Measurements from ENCODE around the gene PRKN.

The PRKN gene

DNA sequence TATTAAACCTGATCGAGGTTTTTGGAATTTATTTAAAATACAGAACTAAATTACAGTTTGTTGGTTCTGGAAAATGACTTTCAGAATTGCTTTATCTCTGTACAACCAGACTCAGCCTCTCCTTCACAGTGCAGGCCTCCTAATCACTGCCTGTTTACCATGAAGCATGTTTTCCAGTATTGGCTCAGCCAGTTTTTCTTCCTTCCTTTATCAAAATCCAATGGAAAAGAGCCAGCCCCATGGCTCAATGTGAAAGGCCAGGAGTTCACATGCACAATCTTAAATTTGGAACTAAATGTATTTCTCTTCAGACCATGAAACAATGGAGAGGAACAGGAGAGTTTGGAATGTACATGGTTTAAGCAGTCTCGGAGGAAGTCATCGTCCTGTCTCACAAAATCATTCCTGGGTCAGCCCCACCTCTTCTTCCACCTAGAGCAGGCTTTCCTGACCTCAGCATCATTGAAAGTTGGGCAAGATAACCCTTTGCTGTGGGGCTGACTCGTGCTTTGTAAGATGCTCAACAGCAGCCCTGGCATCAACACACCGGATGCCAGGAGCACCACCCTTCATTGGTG lies 772.8 kb downstream of the PRKN start:
- no peak for DNase-seq
- no peaks in the 10 kb centered on the region for H3K36me3 ChIP-seq (ENCODE audit: control insufficient read depth, insufficient read depth, low read length)
- no peak overlapping the region for H3K27ac ChIP-seq (ENCODE audit: insufficient read depth, low read length, poor library complexity, severe bottlenecking)
- no peaks in the 10 kb centered on the region for H3K9me3 ChIP-seq (ENCODE audit: control insufficient read depth, low read length)
- H3K4me1 ChIP-seq (ENCODE audit: control insufficient read depth, insufficient read depth, low read length, poor library complexity, severe bottlenecking) = no peaks in the 10 kb centered on the region
- no peak overlapping the region for H3K4me3 ChIP-seq (ENCODE audit: insufficient read depth, low read depth, low read length, poor library complexity, severe bottlenecking)
- H3K27me3 ChIP-seq (replicated peaks; ENCODE audit: control insufficient read depth, insufficient read depth, low read length, poor library complexity, severe bottlenecking) = no peaks in the 10 kb centered on the region

DNA sequence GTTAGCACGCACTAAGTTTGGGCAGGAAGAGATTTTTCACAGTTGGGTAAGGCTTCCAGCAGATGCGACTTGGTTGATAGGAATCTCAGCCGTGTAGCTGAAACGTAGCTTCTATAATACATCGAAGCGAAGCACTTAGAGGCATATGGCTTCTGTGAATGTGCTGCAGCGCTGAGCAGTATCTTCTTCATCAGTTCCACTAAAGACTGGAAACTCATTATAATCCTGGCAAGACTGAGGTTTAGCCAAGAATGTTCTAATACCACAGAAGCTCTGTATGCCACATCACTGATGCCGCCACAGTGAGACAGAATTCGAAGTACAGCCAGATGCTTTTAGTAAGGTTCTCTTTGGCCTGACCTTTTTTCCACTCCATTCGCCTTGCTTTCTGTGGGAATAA lies 773.5 kb downstream of the PRKN start:
- no peaks in the 10 kb centered on the region for H3K4me1 ChIP-seq (ENCODE audit: control insufficient read depth, insufficient read depth, low read length, poor library complexity, severe bottlenecking)
- no peak overlapping the region for H3K27ac ChIP-seq (ENCODE audit: insufficient read depth, low read length, poor library complexity, severe bottlenecking)
- H3K27me3 ChIP-seq (replicated peaks; ENCODE audit: control insufficient read depth, insufficient read depth, low read length, poor library complexity, severe bottlenecking) = no peaks in the 10 kb centered on the region
- no peak for DNase-seq
- H3K4me3 ChIP-seq (ENCODE audit: insufficient read depth, low read depth, low read length, poor library complexity, severe bottlenecking) = no peak overlapping the region
- H3K36me3 ChIP-seq (ENCODE audit: control insufficient read depth, insufficient read depth, low read length) = no peaks in the 10 kb centered on the region
- no peaks in the 10 kb centered on the region for H3K9me3 ChIP-seq (ENCODE audit: control insufficient read depth, low read length)

- H3K4me1 ChIP-seq (ENCODE audit: control insufficient read depth, insufficient read depth, low read length, poor library complexity, severe bottlenecking) = no peaks in the 10 kb centered on the region
- H3K4me3 ChIP-seq (ENCODE audit: insufficient read depth, low read depth, low read length, poor library complexity, severe bottlenecking) = no peak overlapping the region
- DNase-seq = no peak
- no peaks in the 10 kb centered on the region for H3K9me3 ChIP-seq (ENCODE audit: control insufficient read depth, low read length)
- H3K36me3 ChIP-seq (ENCODE audit: control insufficient read depth, insufficient read depth, low read length) = no peaks in the 10 kb centered on the region
- H3K27ac ChIP-seq (ENCODE audit: insufficient read depth, low read length, poor library complexity, severe bottlenecking) = no peak overlapping the region
- no peaks in the 10 kb centered on the region for H3K27me3 ChIP-seq (replicated peaks; ENCODE audit: control insufficient read depth, insufficient read depth, low read length, poor library complexity, severe bottlenecking)
These were observed 776.4 kb downstream of the PRKN start for GRCh38 chr6:161951126-161951525.

DNA sequence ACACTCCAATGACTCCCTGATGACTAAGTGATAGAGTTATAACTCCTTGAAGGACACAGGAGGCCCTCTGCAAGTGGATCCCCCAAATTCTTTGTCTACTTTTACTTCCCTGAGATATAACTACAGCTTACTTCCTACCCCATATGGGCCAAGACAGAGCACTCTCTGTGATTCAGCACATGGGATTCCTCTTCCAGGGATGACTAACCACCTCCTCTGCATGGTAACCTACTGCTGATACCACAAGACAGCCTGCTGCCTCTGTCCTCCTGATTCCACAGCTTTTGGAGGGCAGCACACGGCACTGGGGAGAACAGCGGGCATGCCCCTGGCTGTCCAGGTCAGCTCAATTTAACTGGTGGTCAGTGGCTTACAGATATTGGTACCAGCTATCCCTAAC lies 778.0 kb downstream of the PRKN start:
- Histone ChIP-seq H3K36me3 (ENCODE audit: control insufficient read depth, insufficient read depth, low read length) (no peaks in the 10 kb centered on the region), H3K4me1 (ENCODE audit: control insufficient read depth, insufficient read depth, low read length, poor library complexity, severe bottlenecking) (no peaks in the 10 kb centered on the region), H3K9me3 (ENCODE audit: control insufficient read depth, low read length) (no peaks in the 10 kb centered on the region), H3K4me3 (ENCODE audit: insufficient read depth, low read depth, low read length, poor library complexity, severe bottlenecking) (no peak overlapping the region), H3K27ac (ENCODE audit: insufficient read depth, low read length, poor library complexity, severe bottlenecking) (no peak overlapping the region), H3K27me3 (replicated peaks; ENCODE audit: control insufficient read depth, insufficient read depth, low read length, poor library complexity, severe bottlenecking) (no peaks in the 10 kb centered on the region)
- no peak for DNase-seq

DNA sequence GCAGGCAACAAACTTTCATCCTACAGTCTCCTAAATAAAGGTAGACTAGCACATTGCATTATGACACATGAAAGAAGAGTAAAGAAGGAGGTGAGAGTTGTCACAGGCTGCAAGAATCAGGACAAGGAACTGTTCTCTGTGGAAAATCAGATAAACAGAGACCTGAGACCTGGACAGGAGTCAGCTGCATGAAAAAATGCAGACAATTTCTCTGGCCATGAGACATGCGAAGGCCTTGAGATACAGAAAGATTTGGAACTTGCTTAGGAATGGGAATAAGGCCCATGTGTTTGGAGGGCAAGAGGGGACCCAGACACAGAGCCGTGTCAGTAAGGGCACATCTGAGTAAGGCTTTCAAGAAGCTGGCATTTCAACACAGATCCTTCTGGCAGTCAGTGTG lies 779.1 kb downstream of the PRKN start:
- Histone ChIP-seq H3K27me3 (replicated peaks; ENCODE audit: control insufficient read depth, insufficient read depth, low read length, poor library complexity, severe bottlenecking) (no peaks in the 10 kb centered on the region), H3K9me3 (ENCODE audit: control insufficient read depth, low read length) (no peaks in the 10 kb centered on the region), H3K4me1 (ENCODE audit: control insufficient read depth, insufficient read depth, low read length, poor library complexity, severe bottlenecking) (no peaks in the 10 kb centered on the region), H3K36me3 (ENCODE audit: control insufficient read depth, insufficient read depth, low read length) (no peaks in the 10 kb centered on the region), H3K27ac (ENCODE audit: insufficient read depth, low read length, poor library complexity, severe bottlenecking) (no peak overlapping the region), H3K4me3 (ENCODE audit: insufficient read depth, low read depth, low read length, poor library complexity, severe bottlenecking) (no peak overlapping the region)
- DNase-seq = no peak

- Histone ChIP-seq H3K9me3 (ENCODE audit: control insufficient read depth, low read length) (no peaks in the 10 kb centered on the region), H3K4me1 (ENCODE audit: control insufficient read depth, insufficient read depth, low read length, poor library complexity, severe bottlenecking) (no peaks in the 10 kb centered on the region), H3K27ac (ENCODE audit: insufficient read depth, low read length, poor library complexity, severe bottlenecking) (no peak overlapping the region), H3K4me3 (ENCODE audit: insufficient read depth, low read depth, low read length, poor library complexity, severe bottlenecking) (no peak overlapping the region), H3K27me3 (replicated peaks; ENCODE audit: control insufficient read depth, insufficient read depth, low read length, poor library complexity, severe bottlenecking) (no peaks in the 10 kb centered on the region), H3K36me3 (ENCODE audit: control insufficient read depth, insufficient read depth, low read length) (no peaks in the 10 kb centered on the region)
- no peak for DNase-seq
These were observed 780.2 kb downstream of the PRKN start for GRCh38 chr6:161947371-161947770.

DNA sequence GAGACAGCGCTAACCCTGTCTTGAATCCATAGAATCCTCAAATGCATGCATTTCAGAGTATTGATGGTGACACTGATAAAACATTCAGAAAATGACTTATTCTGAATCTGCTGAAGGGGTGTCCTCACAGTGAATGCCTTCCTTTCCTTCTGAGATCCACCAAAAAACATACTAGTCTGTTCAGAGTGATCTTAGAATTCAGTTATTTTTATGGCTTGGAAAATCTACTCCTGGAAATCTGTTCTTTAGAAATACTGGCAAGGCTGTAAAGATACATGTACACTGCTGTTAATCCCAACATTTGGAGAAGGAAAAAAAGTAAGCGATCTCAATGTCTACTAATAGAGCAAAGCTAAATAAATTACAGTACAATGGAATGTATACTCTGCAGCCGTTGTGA lies 781.1 kb downstream of the PRKN start:
- no peaks in the 10 kb centered on the region for H3K9me3 ChIP-seq (ENCODE audit: control insufficient read depth, low read length)
- no peaks in the 10 kb centered on the region for H3K27me3 ChIP-seq (replicated peaks; ENCODE audit: control insufficient read depth, insufficient read depth, low read length, poor library complexity, severe bottlenecking)
- H3K4me3 ChIP-seq (ENCODE audit: insufficient read depth, low read depth, low read length, poor library complexity, severe bottlenecking) = no peak overlapping the region
- H3K27ac ChIP-seq (ENCODE audit: insufficient read depth, low read length, poor library complexity, severe bottlenecking) = no peak overlapping the region
- no peaks in the 10 kb centered on the region for H3K36me3 ChIP-seq (ENCODE audit: control insufficient read depth, insufficient read depth, low read length)
- no peaks in the 10 kb centered on the region for H3K4me1 ChIP-seq (ENCODE audit: control insufficient read depth, insufficient read depth, low read length, poor library complexity, severe bottlenecking)
- no peak for DNase-seq

- DNase-seq = no peak
- H3K27me3 ChIP-seq (replicated peaks; ENCODE audit: control insufficient read depth, insufficient read depth, low read length, poor library complexity, severe bottlenecking) = no peaks in the 10 kb centered on the region
- H3K4me3 ChIP-seq (ENCODE audit: insufficient read depth, low read depth, low read length, poor library complexity, severe bottlenecking) = no peak overlapping the region
- no peaks in the 10 kb centered on the region for H3K4me1 ChIP-seq (ENCODE audit: control insufficient read depth, insufficient read depth, low read length, poor library complexity, severe bottlenecking)
- H3K27ac ChIP-seq (ENCODE audit: insufficient read depth, low read length, poor library complexity, severe bottlenecking) = no peak overlapping the region
- H3K36me3 ChIP-seq (ENCODE audit: control insufficient read depth, insufficient read depth, low read length) = no peaks in the 10 kb centered on the region
- no peaks in the 10 kb centered on the region for H3K9me3 ChIP-seq (ENCODE audit: control insufficient read depth, low read length)
These were observed 784.0 kb downstream of the PRKN start for GRCh38 chr6:161943561-161943960.

- no peak overlapping the region for H3K27ac ChIP-seq (ENCODE audit: insufficient read depth, low read length, poor library complexity, severe bottlenecking)
- H3K4me1 ChIP-seq (ENCODE audit: control insufficient read depth, insufficient read depth, low read length, poor library complexity, severe bottlenecking) = no peaks in the 10 kb centered on the region
- H3K4me3 ChIP-seq (ENCODE audit: insufficient read depth, low read depth, low read length, poor library complexity, severe bottlenecking) = no peak overlapping the region
- H3K27me3 ChIP-seq (replicated peaks; ENCODE audit: control insufficient read depth, insufficient read depth, low read length, poor library complexity, severe bottlenecking) = no peaks in the 10 kb centered on the region
- no peaks in the 10 kb centered on the region for H3K36me3 ChIP-seq (ENCODE audit: control insufficient read depth, insufficient read depth, low read length)
- H3K9me3 ChIP-seq (ENCODE audit: control insufficient read depth, low read length) = no peaks in the 10 kb centered on the region
- DNase-seq = no peak
These were observed 786.0 kb downstream of the PRKN start for GRCh38 chr6:161941565-161941964.

- H3K36me3 ChIP-seq (ENCODE audit: control insufficient read depth, insufficient read depth, low read length) = no peaks in the 10 kb centered on the region
- no peak for DNase-seq
- H3K9me3 ChIP-seq (ENCODE audit: control insufficient read depth, low read length) = no peaks in the 10 kb centered on the region
- no peaks in the 10 kb centered on the region for H3K4me1 ChIP-seq (ENCODE audit: control insufficient read depth, insufficient read depth, low read length, poor library complexity, severe bottlenecking)
- no peak overlapping the region for H3K27ac ChIP-seq (ENCODE audit: insufficient read depth, low read length, poor library complexity, severe bottlenecking)
- no peak overlapping the region for H3K4me3 ChIP-seq (ENCODE audit: insufficient read depth, low read depth, low read length, poor library complexity, severe bottlenecking)
- H3K27me3 ChIP-seq (replicated peaks; ENCODE audit: control insufficient read depth, insufficient read depth, low read length, poor library complexity, severe bottlenecking) = no peaks in the 10 kb centered on the region
These were observed 787.0 kb downstream of the PRKN start for GRCh38 chr6:161940519-161940918.

DNA sequence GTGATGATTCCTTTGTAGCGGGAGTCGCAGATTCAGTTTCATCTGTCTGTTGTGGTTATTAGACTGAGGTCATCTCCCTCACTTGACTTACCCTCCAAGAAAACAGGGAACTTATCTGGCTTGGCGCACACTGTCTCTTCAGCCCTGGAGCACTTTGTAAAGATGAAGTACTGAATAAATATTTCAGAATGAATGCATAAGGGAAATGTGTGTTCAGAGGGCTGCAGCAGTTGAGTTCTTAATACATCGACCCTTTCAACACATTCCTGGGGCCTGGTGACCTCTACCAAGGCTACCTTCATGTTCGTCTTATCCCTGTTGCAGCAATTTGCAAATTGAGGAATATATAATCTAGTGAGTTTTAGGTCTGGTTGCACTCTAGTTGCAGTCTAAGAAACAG lies 801.2 kb downstream of the PRKN start:
- Histone ChIP-seq H3K27me3 (replicated peaks; ENCODE audit: control insufficient read depth, insufficient read depth, low read length, poor library complexity, severe bottlenecking) (no peaks in the 10 kb centered on the region), H3K36me3 (ENCODE audit: control insufficient read depth, insufficient read depth, low read length) (no peaks in the 10 kb centered on the region), H3K4me1 (ENCODE audit: control insufficient read depth, insufficient read depth, low read length, poor library complexity, severe bottlenecking) (no peaks in the 10 kb centered on the region), H3K9me3 (ENCODE audit: control insufficient read depth, low read length) (no peaks in the 10 kb centered on the region), H3K27ac (ENCODE audit: insufficient read depth, low read length, poor library complexity, severe bottlenecking) (no peak overlapping the region), H3K4me3 (ENCODE audit: insufficient read depth, low read depth, low read length, poor library complexity, severe bottlenecking) (no peak overlapping the region)
- no peak for DNase-seq

Measured in effector memory CD4-positive, alpha-beta T cell (primary cell).